Measurements from ENCODE around the gene RPP30.
"Not testable (repeated sequence)": the region's sequence is repeated elsewhere in the genome, so short reads cannot be mapped to it uniquely, and the experiment has no call there.

RPP30 gene

DNA sequence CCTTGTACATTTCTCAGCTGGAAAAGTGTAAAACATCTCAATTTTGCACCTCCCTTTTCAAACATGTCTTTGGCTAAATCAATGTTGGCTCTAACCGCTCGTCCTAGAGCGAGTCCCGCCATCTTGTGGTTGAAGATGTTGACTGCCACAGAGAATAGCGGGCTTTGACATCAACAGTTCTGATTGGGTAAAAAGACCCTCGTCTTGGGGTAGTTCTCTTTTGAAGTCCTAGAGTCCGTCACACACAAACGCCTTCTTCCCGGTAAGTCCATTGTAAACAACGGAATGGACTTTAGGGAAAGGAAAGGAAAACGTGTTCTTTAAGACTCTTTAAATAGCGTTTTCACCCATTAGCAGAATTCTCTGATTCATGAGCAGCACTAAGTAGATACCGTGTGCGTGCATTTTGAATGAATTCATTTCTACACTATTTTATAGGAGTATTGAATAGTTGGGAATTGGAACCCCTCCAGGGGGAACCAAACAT, 452 bp upstream of the RPP30 start:
- no peak for DNase-seq (ENCODE audit: low spot score)
- no peak for FAIRE-seq

DNA sequence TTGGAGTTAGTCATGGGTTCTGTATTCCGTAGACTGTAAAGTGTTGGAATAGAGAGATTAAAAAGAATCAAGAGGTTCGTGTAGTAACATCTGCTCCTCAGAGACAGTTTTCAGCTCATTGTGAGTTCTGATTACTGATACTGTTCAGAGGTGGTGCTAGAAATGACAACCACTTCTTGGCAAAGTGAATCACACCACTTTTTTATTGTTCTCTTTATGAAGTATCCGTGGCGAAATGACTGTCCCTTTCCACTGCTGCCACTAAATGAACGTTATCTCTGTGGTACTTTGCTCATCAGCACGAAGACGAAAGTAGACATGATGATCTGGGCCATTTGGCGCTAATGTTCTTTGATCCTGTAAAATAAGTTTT, 860 bp downstream of the RPP30 start:
- no peak for DNase-seq (ENCODE audit: low spot score)
- FAIRE-seq: no peak

DNA sequence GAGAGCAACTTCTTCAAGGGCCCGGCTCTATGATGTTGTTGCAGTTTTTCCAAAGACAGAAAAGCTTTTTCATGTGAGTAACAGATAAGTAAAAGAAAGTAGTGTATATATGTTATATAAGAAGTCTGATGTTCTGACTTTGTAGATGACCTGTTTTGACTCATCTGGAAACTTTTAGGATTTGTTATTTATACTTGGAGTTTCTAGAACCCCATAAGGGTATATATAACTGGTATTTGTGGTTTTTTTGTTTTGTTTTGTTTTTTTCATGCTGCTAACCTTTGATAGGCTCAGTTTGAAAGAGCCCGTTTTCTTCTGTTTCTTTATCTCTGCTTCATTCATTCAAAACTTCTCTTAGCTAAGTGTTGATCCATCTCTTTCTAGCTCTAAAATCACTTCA, 7.3 kb downstream of the RPP30 start:
- DNase-seq (ENCODE audit: low spot score) (no peak), FAIRE-seq (no peak)

DNA sequence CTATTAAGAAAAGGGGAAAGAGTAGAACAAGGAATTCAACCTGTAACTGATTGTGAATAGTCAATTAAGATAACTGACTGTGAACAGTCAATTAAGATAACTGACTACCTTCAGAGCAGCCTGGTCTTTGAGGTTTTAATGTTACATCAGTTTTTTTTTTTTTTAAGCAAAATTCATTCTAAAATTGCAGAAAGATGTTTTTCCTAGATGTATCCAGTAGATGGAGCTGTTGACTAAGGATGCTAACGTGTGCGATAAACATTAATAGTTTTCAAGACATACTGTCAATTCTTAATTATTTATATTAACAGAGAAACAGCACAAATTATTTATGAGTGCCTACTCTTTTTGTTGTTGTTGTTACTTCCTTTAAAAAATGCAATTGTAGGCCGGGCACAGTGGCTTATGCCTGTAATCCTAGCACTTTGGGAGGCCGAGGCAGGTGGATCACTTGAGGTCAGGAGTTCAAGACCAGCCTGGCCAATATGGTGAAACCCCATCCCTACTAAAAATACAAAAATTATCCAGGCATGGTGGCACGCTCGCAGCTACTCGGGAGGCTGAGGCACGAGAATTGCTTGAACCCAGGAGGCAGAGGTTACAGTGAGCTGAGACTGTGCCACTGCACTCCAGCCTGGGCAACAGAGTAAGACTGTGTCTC, 8.4 kb downstream of the RPP30 start:
- peak; percentile 43 for DNase-seq (ENCODE audit: low spot score)

DNA sequence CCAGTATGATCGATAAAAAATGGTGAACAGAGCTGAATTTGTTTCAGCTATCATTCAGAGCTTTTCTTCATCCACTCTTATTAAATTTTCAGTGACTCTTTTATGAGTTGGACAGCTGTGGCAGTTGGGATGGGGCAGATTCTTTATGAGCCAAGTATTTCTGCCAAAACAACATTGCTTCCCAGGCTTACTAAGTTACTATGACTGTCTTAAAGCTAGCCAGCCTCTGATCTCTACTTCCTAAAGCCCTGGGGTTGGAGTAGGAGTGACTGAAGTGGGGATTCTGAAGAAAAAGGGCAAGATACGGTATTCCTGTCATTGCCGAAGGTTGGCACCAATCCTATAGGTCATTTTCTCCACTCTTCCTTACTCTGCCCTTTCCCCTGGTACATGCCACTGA, 12.7 kb downstream of the RPP30 start:
- DNase-seq (ENCODE audit: low spot score): no peak
- FAIRE-seq: no peak

More for the DNA sequence above, 8.4 kb downstream of the RPP30 start:
- peak; percentile 79 for FAIRE-seq

DNA sequence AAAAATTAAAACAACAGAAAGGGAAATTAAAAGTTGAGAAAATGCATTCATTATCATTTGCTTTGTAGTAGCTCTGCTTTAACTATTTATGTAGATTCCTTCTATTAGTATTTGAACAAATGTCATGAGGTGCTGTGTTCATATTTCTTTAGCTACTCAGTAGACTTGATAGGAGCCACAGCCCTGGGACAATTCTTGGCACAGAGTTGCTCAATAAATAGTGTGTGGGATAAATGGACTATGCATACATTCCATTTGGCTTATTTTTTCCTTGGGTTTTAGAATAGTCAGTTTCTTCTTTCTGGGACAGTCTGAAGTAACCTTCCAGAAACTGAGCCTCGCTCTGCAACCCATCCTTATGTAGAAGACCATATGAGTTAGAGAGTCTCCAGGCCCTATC, 13.4 kb downstream of the RPP30 start:
- DNase-seq (ENCODE audit: low spot score) (no peak), FAIRE-seq (no peak)

DNA sequence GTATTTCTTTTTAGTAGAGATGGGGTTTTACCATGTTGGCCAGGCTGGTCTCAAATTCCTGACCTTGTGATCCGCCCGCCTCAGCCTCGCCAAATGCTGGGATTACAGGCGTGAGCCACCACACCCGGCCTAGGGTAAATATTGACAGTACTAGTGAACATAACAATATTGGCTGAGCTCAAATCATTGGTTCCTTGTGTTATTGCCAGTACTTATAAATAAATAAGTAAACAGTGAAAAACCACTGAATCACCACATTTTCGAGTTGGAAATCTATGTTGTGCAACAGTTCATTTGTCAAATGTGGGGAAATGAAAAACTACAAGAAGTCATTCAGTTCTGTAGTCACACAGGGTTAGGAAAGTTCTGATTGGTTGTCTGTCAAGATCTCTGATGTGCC, 15.8 kb downstream of the RPP30 start:
- DNase-seq (ENCODE audit: low spot score) (no peak), FAIRE-seq (no peak)

DNA sequence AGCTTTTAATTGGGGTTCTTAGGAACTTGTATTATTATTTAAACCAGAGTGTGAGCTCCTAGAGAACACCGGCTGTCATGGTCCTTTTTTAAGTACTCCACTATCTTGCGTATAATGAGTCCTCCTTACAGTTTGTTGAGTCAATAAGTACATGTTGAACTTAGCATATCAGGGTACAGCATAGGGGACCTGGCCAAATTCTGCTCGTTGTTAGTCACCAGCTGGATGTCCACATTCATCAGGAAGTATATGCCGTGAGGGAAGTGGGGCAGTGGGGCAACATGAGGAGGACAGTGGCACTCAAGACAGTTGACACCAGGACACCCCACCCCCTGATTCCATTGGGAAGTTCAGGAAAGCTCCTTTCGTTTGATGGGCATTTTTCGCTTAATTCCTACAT, 16.6 kb downstream of the RPP30 start:
- FAIRE-seq (no peak), DNase-seq (ENCODE audit: low spot score) (no peak)

DNA sequence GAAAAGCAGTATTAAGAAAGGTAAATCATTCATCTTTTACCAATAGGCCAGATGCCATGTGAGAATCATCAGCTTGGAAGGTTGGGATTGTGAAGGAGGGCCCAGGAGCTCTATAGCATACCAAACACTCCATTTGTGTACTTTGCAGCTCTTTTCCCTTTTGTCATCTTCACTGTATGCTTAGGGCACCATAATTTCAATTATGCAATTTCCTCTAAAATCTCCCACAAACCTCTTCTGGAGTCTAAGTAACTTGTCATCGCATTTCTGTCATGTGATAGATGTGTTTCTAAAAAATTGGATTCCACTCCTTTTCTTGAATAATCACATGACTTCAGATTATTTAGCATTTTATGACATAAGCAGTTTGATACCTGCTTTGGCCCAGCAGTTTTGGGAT, 17.9 kb downstream of the RPP30 start:
- FAIRE-seq: no peak
- no peak for DNase-seq (ENCODE audit: low spot score)

DNA sequence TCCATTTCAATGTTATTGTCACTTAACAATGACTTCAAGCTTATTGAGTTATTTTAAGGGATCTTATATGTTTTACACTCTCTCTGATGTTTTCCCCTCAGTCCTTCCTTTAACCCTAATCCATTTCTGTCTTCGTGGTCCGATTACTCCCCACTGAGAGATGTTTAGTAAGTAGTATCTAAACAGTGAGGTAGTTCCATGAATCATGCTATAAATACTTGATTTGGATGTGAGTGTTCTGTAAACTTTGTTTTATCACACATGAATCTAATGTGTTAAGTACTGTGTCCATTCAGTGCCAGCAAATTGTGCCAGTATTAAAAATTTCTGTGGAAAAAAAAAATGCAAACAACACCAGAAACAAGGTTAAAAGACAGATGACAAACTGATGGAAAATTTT, 18.6 kb downstream of the RPP30 start:
- FAIRE-seq: no peak
- no peak for DNase-seq (ENCODE audit: low spot score)

DNA sequence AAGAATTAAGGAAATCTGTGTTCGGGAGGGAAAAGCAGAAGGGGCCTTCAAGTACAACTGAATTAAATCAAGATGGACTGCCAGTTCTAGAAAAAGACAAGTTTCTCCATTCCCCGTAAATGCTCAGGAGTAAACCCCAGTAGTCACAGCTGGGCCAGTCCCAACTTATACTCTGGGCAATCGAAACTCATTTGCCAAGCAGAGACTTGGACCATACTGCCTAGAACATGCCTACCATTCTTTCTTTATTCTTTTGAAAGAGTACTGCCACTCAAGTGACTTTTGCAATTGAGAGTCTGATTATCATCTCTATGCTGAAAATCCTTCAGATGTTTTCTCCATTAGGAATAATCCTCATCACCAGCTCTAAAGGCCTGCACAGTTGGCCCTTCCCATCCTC, 21.4 kb downstream of the RPP30 start:
- DNase-seq (ENCODE audit: low spot score) (no peak), FAIRE-seq (no peak)

DNA sequence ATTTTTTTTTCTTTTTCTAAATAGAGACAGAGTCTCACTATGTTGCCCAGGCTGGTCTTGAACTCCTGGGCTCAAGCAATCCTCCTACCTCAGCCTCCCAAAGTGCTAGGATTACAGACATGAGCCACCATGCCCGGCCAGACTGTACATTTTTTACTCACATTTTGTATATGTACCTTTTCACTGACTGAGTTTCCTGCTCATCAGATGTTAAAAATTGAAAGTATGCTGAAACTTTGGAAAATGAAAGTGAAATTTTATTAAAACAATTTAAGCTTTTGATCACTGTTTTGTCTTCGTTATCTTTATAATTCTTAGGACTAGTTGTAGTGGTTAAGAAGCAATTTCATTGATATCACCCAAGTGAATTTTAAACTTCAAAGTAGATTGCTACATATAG, 25.1 kb downstream of the RPP30 start:
- FAIRE-seq; DNase-seq (ENCODE audit: low spot score): not testable (repeated sequence)

DNA sequence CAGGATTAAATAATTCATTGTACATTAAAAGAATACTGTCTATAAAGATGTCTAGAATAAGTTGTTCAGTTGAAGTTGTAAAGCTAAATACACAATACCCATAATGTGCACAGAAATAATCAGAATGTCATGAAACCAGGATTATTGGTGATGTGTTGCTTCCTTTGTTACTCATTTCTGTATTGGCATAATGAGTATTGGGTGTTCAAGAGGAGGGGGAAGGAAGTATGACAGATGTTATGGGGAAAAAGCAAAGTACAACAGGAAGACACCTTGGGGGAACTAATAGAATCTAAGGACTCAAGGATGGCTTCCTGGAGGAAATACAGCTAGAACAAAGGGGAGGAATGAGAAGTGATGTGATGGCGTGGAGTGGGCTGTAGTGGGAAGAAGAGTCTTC, 34.2 kb downstream of the RPP30 start:
- FAIRE-seq (no peak), DNase-seq (ENCODE audit: low spot score) (no peak)

DNA sequence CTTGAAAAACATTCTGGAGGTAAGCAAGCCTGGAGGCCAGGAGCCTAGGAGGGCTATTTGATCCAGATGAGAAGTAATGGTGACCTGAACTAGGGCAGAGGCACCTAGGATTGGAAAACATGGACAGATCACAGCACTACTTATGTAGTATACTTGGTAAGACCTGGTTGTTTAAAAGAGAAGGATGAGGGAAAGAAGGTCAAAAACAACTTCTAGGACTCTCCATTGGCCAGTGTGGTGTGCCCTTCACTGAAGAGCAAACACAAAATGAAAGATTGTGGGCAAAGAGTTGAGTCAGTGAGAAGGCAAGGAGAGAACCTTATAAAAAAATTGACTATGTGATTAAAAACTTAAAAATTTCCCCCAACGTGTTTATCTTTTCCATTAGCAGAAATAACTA, 34.8 kb downstream of the RPP30 start:
- FAIRE-seq (no peak), DNase-seq (ENCODE audit: low spot score) (no peak)

DNA sequence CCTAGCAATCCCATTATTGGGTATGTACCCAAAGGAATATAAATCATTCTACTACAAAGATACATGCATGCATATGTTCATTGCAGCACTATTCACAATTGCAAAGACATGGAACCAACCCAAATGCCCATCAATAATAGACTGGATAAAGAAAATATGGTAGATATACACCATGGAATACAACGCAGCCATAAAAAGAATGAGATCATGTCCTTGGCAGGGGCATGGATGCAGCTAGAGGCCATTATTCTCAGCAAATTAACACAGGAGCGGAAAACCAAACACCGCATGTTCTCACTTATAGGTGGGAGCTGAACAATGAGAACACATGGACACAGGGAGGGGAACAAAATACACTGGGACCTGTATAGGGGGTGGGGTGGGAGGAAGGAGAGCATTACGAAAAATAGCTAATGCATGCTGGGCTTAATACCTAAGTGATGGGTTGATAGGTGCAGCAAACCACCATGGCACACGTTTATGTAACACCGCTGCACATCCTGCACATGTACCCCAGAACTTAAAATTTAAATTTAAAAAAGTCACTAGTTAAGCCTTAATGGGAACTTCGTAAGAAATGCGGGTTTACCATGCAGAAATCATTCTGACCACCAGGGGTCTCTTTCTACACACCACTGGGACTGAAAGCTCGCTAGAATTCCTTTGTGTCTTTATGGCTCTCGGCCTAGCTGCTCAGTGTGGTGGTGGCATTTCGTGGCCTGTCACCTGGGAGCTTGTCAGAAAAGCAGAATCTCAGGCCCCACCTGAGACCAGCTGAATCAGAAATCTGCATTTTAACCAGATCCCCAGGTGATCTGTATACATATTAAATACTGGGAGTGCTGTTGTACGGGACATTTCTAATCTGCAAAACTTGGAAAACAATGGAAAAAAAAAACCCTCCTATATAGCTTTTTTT, 39.6 kb downstream of the RPP30 start:
- peak; percentile 66 for DNase-seq (ENCODE audit: low spot score)

DNA sequence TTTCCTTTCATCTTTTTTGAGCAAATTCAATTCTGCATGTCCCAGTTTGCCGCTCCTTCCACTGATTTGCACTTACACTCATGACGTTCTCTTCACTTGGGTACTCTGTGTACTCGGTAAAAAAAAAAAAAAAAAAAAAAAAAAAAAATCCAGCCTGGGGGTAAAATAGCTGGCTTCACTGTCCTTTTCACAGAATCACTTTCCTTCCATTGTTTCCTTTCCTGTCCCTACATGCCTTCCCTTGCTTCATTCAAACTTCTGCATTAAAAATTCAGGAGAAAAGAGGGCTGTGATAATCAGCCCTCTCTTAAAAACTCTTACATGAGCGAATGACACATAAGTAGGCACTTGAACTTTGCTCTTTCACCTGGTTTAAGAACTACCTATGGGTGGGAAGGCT, 40.4 kb downstream of the RPP30 start:
- no peak for FAIRE-seq
- no peak for DNase-seq (ENCODE audit: low spot score)

More for the DNA sequence above, 39.6 kb downstream of the RPP30 start:
- peak; percentile 64 for FAIRE-seq

DNA sequence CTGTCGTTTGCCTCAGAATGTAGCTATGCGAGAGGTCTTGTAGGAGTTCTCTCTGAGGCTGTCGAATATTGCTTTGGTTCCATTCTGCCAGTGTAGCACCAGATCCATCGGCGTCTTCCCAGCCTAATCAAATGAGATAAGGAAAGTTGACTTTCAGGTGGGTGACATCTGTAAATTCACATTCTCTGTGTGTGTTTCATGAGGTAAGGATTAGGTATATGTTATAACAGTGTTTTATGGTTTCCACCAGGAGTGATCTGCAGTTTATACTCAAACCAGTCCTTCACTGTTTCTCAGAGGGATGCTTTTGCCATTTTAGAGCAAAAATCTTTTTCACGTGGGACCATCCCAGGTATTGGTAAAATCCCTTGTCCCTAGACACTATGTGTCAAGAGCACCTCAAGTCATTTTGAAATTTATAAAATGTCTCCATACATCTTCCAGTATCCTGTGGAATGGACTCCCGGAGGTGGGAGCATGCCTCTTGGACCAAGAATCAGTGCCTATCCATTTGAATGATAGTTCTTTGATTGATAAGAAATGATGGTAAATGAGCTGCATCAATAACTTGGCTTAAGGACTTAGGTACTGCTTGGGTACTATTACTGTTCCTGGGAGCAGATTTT, 41.2 kb downstream of the RPP30 start:
- FAIRE-seq: no peak
- no peak for DNase-seq (ENCODE audit: low spot score)

DNA sequence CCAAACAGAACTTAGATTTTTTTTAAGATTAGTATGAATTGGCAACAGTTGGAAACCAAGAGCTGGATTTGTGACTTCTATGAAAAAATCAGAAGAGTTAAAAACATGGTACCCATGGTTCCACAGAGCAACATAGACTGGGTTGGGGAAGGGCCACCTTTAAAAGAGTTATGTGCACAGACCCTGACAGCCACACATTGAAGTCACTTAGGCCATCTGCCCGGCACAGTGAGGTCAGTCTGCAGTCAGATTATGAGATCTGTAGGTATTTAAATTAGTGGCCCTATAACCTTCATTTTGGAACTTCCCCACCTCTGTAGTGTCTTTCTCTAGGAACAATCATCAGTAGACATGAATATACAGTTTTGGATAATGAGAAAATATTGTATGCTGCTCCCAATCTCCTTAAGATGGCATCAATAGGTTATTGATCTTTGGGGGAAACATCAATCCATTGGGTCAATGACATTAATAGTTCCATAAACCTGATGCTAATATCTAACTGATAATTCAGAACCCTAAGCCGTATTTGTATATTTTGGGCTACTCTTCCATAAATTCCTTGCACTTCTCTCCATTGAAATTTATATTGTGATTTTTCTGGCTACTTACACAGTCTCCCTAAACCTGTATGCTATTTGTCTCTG, 42.1 kb downstream of the RPP30 start:
- DNase-seq (ENCODE audit: low spot score) (no peak), FAIRE-seq (no peak)

DNA sequence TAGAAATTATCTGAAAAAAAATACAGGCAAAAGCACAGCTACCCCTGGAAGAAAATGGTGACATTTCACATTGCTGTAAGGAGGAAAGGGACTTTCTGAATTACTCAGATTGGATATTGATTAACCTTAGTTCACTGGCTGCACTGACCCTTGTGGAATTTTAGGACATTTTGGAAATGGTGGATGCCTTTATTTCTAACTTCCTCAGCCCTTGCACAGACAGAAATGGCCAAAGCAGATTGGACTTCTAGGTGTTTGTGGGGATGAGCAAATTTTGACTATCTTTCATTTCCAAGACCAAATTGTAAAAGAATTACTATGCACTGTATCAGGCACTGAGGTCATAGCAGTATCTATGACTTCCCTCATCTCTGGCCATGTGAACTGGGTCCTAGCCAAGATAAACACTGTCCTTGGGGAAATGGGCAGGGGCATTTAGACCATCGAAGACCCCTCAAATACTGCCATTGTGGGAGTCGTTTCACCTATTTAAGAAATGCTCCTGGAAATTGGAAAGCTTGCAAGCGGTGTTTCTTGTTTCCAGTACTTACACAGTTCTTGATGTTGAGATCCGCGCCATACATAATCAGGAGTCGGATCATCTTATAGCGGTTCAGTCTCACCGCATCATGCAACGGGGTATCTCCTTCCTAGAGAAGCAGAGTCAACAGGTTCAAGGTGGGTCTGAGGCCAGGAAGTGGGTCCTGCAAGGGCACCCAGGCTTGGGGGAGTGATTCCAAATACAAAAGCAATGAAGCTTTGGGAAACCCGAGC, 43.4 kb downstream of the RPP30 start:
- no peak for FAIRE-seq

DNA sequence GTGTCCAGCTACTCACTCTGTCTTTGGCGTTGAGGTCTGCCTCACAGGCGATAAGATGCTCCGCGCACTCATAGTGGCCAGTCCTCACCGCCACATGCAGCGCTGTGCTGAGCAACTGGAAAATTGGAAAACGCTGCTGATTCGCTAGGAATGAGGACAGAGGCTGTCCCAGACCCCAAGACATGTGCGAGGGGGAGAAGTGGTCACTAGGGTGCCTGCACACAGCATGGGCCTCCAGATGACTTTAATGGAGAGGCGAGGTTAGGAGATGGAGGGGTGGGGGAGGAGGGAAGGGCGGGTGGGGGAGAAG, 43.9 kb downstream of the RPP30 start:
- no peak for FAIRE-seq

More for the DNA sequence above, 43.4 kb downstream of the RPP30 start:
- peak; percentile 18 for DNase-seq (ENCODE audit: low spot score)

More for the DNA sequence above, 43.9 kb downstream of the RPP30 start:
- DNase-seq (ENCODE audit: low spot score): no peak

Measured in RCC 7860 (cell line).